Coronary artery (tissue), 2 donors: Measurements from ENCODE around the gene HIC1.

Experiments used
- DNase-seq: peaks from one replicate; pipeline ENCODE4 v3.0.0-alpha.2; 2017; ENCODE audit warnings: low spot score
- H3K27ac ChIP-seq, 2 donors: fragments of 200-600 bp; sonication (generic); one replicate each; pipeline ENCODE4 v1.5.1; 2016 to 2019
- H3K4me3 ChIP-seq: fragments of 200-600 bp; sonication (generic); 2 replicates; pipeline ENCODE4 v1.5.1; 2016; ENCODE audit warnings: mild to moderate bottlenecking, moderate library complexity
- TF ChIP-seq, protein P1 (sequence below): fragments of 200-600 bp; sonication (generic); IDR thresholded peaks from one replicate; pipeline ENCODE4 v1.5.1; 2019; ENCODE audit warnings: antibody characterized with exemption

HIC1 gene

DNA sequence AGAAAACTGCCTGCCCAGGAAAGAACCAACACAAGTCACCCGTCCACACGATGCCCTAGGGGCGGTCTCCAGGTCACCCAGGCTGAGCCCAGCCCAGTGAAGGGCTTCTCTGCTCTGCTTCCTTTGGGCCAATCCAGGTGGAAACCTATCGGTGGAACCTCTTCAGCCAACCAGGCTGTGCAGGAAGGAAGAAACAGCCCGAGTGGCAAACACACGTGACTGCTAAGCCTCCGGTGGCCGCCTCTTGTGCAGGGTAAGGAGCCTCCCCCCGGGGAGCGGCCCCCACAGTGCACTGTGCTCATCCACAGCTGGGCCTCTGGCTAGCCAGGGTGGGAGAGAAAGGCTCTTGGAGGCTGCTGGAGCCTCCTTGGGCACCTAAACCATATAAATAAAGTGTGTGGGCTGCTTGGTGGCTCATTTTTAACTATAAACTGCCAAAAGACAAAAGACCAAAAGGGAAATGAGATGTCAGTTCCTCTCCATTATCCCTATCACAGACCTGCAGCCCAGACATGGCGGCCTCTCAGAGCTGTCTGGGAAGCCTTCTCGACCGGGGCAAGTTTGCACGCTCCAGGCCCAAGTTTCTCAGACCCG is 32.2 kb upstream of the HIC1 start:
- no peak overlapping the region for H3K27ac ChIP-seq
- TF ChIP-seq, protein P1, sequence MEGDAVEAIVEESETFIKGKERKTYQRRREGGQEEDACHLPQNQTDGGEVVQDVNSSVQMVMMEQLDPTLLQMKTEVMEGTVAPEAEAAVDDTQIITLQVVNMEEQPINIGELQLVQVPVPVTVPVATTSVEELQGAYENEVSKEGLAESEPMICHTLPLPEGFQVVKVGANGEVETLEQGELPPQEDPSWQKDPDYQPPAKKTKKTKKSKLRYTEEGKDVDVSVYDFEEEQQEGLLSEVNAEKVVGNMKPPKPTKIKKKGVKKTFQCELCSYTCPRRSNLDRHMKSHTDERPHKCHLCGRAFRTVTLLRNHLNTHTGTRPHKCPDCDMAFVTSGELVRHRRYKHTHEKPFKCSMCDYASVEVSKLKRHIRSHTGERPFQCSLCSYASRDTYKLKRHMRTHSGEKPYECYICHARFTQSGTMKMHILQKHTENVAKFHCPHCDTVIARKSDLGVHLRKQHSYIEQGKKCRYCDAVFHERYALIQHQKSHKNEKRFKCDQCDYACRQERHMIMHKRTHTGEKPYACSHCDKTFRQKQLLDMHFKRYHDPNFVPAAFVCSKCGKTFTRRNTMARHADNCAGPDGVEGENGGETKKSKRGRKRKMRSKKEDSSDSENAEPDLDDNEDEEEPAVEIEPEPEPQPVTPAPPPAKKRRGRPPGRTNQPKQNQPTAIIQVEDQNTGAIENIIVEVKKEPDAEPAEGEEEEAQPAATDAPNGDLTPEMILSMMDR: no peak
- no peak for DNase-seq
- H3K4me3 ChIP-seq: no peak overlapping the region

DNA sequence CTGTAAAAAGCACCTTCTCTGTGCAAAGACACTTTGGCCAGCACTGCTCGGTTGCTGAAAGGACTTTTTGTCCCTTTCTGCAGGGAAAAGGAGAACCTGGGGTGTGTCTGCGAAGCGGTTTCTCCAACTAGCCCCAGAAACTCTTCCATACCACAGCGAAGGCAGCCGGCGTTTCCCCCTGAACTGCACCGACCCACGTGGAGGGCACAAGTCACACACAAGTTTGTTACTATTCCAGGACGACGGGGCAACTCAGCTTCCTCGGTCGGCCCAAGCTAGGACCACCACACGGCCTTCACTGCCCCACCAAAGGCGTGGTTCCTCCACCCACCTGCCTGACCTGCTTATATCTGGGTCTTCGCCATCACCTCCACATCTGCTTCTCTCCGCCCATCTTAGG is 31.6 kb upstream of the HIC1 start:
- peak overlapping the region in 1 of 2 donors; percentile 33 for H3K27ac ChIP-seq
- TF ChIP-seq, protein P1: no peak
- no peak for DNase-seq
- peak overlapping the region; percentile 70 for H3K4me3 ChIP-seq

DNA sequence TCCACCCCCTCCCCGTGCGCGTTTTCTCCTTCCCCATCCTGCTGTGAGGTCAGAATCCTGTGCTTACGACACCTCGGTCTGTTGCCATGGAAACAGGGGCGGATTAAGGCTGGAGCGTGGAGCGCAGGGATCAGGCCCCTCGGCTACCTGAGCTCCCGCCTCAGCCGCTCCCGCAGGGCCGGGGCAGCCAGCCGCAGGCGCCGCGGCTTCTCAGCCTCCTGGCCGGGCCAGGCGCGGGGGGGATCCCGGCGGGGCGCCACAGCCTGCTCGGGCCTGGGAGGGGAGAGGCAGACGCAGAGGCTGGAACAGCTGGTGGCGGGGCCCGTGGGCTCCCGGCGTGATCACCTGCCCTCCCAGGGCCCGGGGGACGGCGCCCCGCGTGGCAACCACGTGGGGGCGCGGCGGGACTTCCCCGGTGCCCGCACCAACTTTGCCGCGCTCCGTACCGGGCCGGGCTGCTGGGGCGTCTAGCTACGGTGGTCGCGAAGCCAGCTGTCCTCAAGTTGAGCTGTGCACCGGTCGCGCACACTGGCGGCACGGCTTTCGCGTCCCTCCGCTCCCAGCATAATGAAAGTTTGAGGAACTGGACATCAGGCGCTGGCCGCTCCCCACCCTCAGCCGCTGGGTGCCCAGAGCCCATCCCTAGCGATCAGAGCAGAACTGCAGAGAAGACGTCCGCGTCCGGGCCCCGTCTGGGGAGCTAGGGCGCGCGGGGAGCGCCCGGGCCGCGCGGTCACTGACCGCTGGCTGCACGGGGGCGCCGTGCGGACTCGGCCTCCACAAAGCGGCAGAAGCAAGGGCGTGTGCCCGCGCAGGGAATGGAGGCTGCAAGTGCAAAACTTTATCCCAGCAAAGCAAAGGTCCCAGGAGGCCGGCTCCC is 31.0 kb upstream of the HIC1 start:
- H3K27ac ChIP-seq: peak overlapping the region in 1 of 2 donors; percentile 33
- DNase-seq: no peak
- TF ChIP-seq, protein P1: no peak
- H3K4me3 ChIP-seq: peak overlapping the region; percentile 70

DNA sequence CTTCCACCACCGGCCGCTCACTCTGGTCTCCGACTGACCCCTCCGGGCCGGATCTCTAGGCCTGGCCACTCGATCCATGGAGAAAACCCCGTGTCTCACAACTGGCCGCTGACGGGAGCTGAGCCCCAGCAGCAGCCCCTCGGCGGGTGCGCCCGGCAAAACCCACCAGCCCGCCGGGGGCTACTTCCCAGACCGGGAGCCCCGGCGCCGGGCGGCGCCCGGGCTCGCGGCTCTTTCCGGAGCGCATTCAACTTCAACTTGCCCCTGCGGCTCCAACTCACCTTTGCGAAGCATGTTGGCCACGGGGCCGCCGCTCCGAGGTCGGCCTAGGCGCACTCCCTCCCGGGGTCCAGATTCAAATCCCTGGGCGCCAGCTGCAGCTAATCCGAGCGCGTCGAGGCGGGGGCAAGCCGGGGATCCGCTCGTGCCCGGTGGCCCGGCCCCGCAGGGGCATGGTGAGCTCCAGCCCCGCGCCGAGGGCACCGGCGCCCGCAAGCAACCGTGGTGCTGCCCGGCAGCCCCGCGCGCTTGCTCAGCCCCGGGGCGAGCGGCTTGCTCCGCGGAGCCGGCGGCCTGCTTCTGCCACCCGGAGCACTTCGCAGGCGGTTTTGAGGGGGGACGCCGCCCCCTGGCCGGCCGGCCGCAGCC is 30.2 kb upstream of the HIC1 start:
- TF ChIP-seq, protein P1: no peak
- Histone ChIP-seq H3K27ac (no peak overlapping the region), H3K4me3 (peak overlapping the region; percentile 70)
- no peak for DNase-seq

DNA sequence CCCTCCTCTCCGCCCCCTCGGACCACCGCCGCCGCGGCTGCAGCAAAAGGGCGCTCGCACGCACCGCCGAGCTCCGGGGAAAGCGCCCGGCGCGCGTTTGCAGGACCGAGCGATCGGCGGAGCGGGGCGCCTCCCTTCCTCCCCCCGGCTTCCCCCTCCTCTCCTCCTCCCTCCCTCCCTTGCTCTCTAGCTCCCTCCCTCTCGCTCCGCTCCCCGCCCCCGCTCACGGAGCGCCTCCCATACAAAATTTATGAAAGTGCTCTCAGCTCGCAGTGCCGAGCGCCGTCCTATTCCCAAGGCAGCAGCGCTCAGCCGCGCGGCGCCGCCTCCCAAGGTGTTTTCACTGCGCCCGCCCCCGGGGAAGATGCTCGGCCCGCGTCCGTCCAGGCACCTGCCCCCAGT is 29.7 kb upstream of the HIC1 start, which contains the start of gene RTN4RL1:
Gene RTN4RL1 (minus strand): TSS at position 115 of the 402 bp plus-strand sequence. CDS start 469 bp downstream, outside the sequence.
- no peak for DNase-seq
- H3K4me3 ChIP-seq: peak within 1 kb of the TSS; percentile 70
- peak within 1 kb of the TSS in 1 of 2 donors; percentile 28 for H3K27ac ChIP-seq
- TF ChIP-seq, protein P1: no peak

DNA sequence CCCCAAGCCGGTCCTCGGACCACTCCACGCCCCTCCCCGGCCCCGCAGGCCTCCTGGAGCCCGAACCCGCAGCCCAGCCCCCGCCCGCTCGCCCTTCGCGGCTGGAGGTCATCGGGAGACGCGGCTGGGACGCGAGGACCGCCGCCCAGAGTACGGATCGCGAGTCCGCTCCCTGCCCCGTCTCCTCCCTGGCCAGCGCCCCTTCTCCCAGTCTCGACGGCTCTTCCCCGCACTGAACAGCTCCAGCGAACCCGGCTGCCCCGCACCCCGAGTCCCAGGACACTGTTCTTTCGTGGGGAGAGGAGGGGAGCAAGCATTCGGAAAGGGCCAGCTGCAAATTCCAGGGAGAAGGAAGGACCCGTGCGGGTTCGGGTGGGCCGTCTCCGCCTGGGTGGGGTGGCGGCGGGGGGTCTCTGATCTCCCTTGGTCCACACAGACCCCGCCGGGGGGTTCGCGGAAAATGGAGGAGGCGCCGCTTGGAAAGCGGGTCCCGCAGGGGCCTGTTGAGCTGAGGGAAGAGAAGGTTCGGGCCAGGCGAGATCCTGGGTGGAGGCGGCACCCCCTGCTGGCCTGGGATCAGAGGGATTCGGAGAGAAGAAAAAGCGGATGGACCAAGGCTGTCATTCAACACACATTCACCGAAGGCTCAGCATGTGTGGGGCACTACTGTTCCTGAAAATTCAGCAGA is 29.1 kb upstream of the HIC1 start:
- H3K27ac ChIP-seq: peak overlapping the region in 1 of 2 donors; percentile 28
- no peak for DNase-seq
- H3K4me3 ChIP-seq: peak overlapping the region; percentile 70
- TF ChIP-seq, protein P1: peak; percentile 48
